Esophagus squamous epithelium (tissue), 5 donors: ENCODE measurements around the gene XCL2. TPM values are rescaled to one million over a fixed set of nuclear protein-coding genes. Genes with fewer than 3 reads are reported as not detected.
"Not testable (repeated sequence)": the region's sequence is repeated elsewhere in the genome, so short reads cannot be mapped to it uniquely, and the experiment has no call there.

Experiments used
- DNase-seq: peaks from one replicate; lab custom pipeline; 2025; lab: John Stamatoyannopoulos, UW
- H3K27ac ChIP-seq, 4 donors: fragments of 200-600 bp; sonication (generic); one replicate each; pipeline ENCODE4 v1.5.1; 2016 to 2019; ENCODE audit warnings: mild to moderate bottlenecking in 1 of 4
- H3K27me3 ChIP-seq, 4 donors: fragments of 200-600 bp; sonication (generic); 1 replicate in 3 of 4; 2 replicates in 1 of 4; pipeline versions ENCODE4 v1.5.1 to v1.6.0; 2017 to 2021; ENCODE audit warnings: antibody characterized with exemption in 1 of 4
- H3K36me3 ChIP-seq, 3 donors: fragments of 200-600 bp; sonication (generic); one replicate each; pipeline ENCODE4 v1.5.1; 2016 to 2019
- H3K4me1 ChIP-seq, 3 donors: fragments of 200-600 bp; sonication (generic); one replicate each; pipeline ENCODE4 v1.5.1; 2017 to 2019
- H3K4me3 ChIP-seq, 4 donors: fragments of 200-600 bp; sonication (generic); 1 replicate in 3 of 4; 2 replicates in 1 of 4; pipeline ENCODE4 v1.5.1; 2016 to 2019; ENCODE audit warnings: mild to moderate bottlenecking in 2 of 4, moderate library complexity in 1 of 4
- H3K9me3 ChIP-seq, 3 donors: fragments of 200-600 bp; sonication (generic); one replicate each; pipeline ENCODE4 v1.5.1; 2016 to 2019
- POLR2A ChIP-seq, 4 donors: fragments of 450-650 bp; IDR thresholded peaks; one replicate each; pipeline ENCODE4 v1.6.1; 2017; ENCODE audit warnings: antibody characterized with exemption in 4 of 4, mild to moderate bottlenecking in 4 of 4, moderate library complexity in 3 of 4
- WGBS, 2 donors: methylation state at CpG; one replicate each; pipeline ENCODE4 v1.1.5; 2018; 5-methylcytosine and 5-hydroxymethylcytosine counted together
- intact Hi-C: fragments of 100-400 bp; cut with DNase I; formaldehyde crosslinking; loops from one replicate; pipeline ENCODE4 v1.15.0; 2022
- total RNA-seq, 4 donors: library from RNA; depleted of rRNA; stranded (reverse); fragments of >200 nt; gene quantifications; one replicate each; pipeline ENCODE4 v1.1.0, GENCODE V29; 2016
- TF ChIP-seq, protein P1 (sequence below), 6 experiments: fragments of 450-650 bp in 4 of 6; fragments of 200-600 bp in 2 of 6; sonication (generic) in 2 of 6; IDR thresholded peaks; one replicate each; pipeline ENCODE4 v1.5.1; 2016 to 2019; ENCODE audit warnings: antibody characterized with exemption in 6 of 6, mild to moderate bottlenecking in 4 of 6, moderate library complexity in 4 of 6
- donor health status: DM: yes; HTN: yes; CAD: no.

The XCL2 gene, protein sequence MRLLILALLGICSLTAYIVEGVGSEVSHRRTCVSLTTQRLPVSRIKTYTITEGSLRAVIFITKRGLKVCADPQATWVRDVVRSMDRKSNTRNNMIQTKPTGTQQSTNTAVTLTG
- 1 to 10 TPM in 2 of 4 donors, not detected in 2; 1.7 to 3.2 TPM for total RNA-seq

DNA sequence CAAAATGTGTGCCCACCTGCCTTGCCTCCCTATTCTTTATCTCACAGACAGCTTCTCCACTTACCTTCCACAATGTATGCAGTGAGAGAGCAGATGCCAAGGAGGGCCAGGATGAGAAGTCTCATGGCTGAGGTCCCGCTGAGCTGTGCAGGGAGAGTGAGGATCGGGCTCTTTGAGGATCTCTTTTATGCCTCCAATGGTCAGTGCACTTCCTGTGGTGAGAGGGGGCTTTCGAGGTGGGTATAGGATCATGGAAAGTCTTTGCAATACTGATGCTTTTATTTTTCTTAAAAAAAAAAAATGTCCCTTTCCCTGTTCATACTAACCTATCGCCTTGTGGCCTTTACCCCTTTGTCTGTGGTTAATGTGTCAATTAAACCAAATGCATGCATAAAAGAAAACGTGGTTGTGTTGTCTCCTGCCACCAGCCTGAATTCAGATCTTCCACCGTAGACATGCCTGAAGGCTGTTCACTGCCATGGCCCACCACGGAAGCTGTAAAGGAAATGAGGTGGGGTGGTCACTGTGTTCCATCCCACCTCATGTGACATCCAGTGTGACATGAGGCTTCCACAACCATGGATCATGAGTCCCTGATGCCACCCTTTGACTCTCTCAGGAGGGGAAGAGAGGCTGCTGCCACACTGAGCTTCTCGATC lies at the start of gene XCL2:
Gene XCL2 (minus strand): TSS at position 158 of the 659 bp plus-strand sequence. CDS start 33 bp downstream, at position 125.
- H3K36me3 ChIP-seq, H3K4me3 ChIP-seq, H3K9me3 ChIP-seq, H3K27ac ChIP-seq, DNase-seq, intact Hi-C loops, H3K4me1 ChIP-seq, H3K27me3 ChIP-seq: not testable (repeated sequence)
- 69 to 75% methylated on average over 5 of the region's 8 CpGs for WGBS, 2 donors

DNA sequence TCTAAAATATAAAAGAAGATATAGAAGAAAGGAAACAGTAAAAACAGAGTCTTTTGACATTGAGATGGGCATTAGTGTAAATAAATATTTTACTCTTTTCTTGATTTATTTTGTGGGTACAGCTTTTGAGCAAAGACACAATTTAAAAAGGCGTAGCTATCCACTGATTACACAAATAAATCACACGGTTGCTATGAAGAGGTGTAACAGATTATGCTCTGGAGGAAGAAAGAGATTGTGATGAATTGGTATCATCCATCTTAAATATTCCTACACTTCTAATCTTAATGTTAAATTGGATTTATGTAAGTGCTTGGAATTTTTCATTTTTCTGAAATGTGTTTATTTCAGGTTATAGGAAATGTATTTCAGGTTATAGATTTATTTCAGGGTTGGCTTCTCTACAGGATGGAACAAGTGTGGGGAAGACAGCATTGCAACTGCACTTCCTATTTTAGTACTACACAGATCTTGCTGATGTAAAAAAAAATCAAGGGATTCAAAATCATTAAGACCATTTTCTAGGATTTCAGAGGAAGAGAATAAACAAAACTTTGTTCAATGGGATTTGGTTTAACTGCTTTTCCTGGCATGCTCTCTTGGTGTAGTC lies 47.9 kb upstream of the XCL2 start:
- intact Hi-C loops = no loop called here
- no peak for DNase-seq
- Histone ChIP-seq H3K27me3 (peaks cover 0 to 5% (median 0%) of the 10 kb centered on the region in 4 donors), H3K4me3 (no peak overlapping the region), H3K9me3 (no peaks in the 10 kb centered on the region), H3K36me3 (no peaks in the 10 kb centered on the region), H3K4me1 (no peaks in the 10 kb centered on the region), H3K27ac (no peak overlapping the region)
- TF ChIP-seq, protein P1, sequence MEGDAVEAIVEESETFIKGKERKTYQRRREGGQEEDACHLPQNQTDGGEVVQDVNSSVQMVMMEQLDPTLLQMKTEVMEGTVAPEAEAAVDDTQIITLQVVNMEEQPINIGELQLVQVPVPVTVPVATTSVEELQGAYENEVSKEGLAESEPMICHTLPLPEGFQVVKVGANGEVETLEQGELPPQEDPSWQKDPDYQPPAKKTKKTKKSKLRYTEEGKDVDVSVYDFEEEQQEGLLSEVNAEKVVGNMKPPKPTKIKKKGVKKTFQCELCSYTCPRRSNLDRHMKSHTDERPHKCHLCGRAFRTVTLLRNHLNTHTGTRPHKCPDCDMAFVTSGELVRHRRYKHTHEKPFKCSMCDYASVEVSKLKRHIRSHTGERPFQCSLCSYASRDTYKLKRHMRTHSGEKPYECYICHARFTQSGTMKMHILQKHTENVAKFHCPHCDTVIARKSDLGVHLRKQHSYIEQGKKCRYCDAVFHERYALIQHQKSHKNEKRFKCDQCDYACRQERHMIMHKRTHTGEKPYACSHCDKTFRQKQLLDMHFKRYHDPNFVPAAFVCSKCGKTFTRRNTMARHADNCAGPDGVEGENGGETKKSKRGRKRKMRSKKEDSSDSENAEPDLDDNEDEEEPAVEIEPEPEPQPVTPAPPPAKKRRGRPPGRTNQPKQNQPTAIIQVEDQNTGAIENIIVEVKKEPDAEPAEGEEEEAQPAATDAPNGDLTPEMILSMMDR (IDR thresholded peaks at IDR 0.05) = no peak
- TF ChIP-seq POLR2A (IDR thresholded peaks at IDR 0.05) = no peak
- 45 to 49% methylated on average over 2 of the region's 2 CpGs for WGBS, 2 donors

GRCh38 chr1:168591066-168591465 lies 47.3 kb upstream of the XCL2 start:
- no peak for DNase-seq
- Histone ChIP-seq H3K36me3 (no peaks in the 10 kb centered on the region), H3K9me3 (no peaks in the 10 kb centered on the region), H3K4me1 (no peaks in the 10 kb centered on the region), H3K4me3 (no peak overlapping the region), H3K27me3 (peaks cover 0 to 5% (median 0%) of the 10 kb centered on the region in 4 donors), H3K27ac (no peak overlapping the region)
- intact Hi-C loops = no loop called here
- no peak for TF ChIP-seq POLR2A (IDR thresholded peaks at IDR 0.05)
- TF ChIP-seq, protein P1 (IDR thresholded peaks at IDR 0.05) = no peak
- WGBS, 2 donors = 88% methylated on average over 5 of the region's 5 CpGs

GRCh38 chr1:168589167-168589566 lies 45.4 kb upstream of the XCL2 start:
- intact Hi-C loops = loop anchor here (10.0 kb wide), 1 partner anchor 154 kb away; no protein-coding TSS in a partner anchor
- H3K27me3 ChIP-seq = peaks cover 0 to 5% (median 0%) of the 10 kb centered on the region in 4 donors
- no peaks in the 10 kb centered on the region for H3K9me3 ChIP-seq
- H3K27ac ChIP-seq = no peak overlapping the region
- H3K4me1 ChIP-seq = no peaks in the 10 kb centered on the region
- H3K36me3 ChIP-seq = no peaks in the 10 kb centered on the region
- 58 to 65% methylated on average over 2 of the region's 2 CpGs for WGBS, 2 donors
- H3K4me3 ChIP-seq = no peak overlapping the region
- no peak for TF ChIP-seq POLR2A (IDR thresholded peaks at IDR 0.05)
- TF ChIP-seq, protein P1 (IDR thresholded peaks at IDR 0.05) = no peak
- DNase-seq = no peak

- H3K36me3 ChIP-seq = no peaks in the 10 kb centered on the region
- H3K27me3 ChIP-seq = no peaks in the 10 kb centered on the region
- H3K27ac ChIP-seq = no peak overlapping the region
- WGBS, 2 donors = 63 to 81% methylated on average over 1 of the region's 1 CpG
- TF ChIP-seq, protein P1 (IDR thresholded peaks at IDR 0.05) = no peak
- no peak for TF ChIP-seq POLR2A (IDR thresholded peaks at IDR 0.05)
- no peak overlapping the region for H3K4me3 ChIP-seq
- H3K9me3 ChIP-seq = no peaks in the 10 kb centered on the region
- no peaks in the 10 kb centered on the region for H3K4me1 ChIP-seq
- DNase-seq = no peak
- intact Hi-C loops = loop anchor here (10.0 kb wide), 1 partner anchor 151 kb away; no protein-coding TSS in a partner anchor
These were observed 42.1 kb upstream of the XCL2 start for GRCh38 chr1:168585937-168586336.
